Endothelial cell of umbilical vein (primary cell): ENCODE results near the gene CHGA. TPM values are rescaled to one million over a fixed set of nuclear protein-coding genes. Genes with fewer than 3 reads are reported as not detected.

Source experiments
- BruUV-seq: library from RNA; stranded (reverse); fragments of 400-500 nt; replicated peaks from 2 replicates; lab custom pipeline; 2021; lab: Mats Ljungman, UMichigan
- CTCF ChIA-PET: fragments of 300-600, 350-600 bp; sonication (Branson Sonifier 250); formaldehyde crosslinking; loops from one replicate; lab custom pipeline; 2021; ENCODE audit warnings: antibody characterized with exemption, inconsistent platforms; lab: Charles Lee
- POLR2A ChIA-PET: fragments of 300-600, 350-600 bp; sonication (Branson Sonifier 250); formaldehyde crosslinking; loops from one replicate; lab custom pipeline; 2021; ENCODE audit warnings: antibody characterized with exemption, inconsistent platforms; lab: Charles Lee
- DNase-seq: peaks from one replicate; pipeline ENCODE4 v3.0.0-alpha.2; 2011; ENCODE audit warnings: low read depth, low spot score
- FAIRE-seq: peaks from 2 replicates; lab custom pipeline; 2011; peaks lifted over from hg19 to GRCh38; lab: Jason Lieb, UNC
- H2AFZ ChIP-seq: 2 replicates; pipeline ENCODE4 v1.6.0; 2012; ENCODE audit warnings: low read depth, low read length, control low read depth, inconsistent platforms
- H3K27ac ChIP-seq: 2 replicates; pipeline ENCODE4 v1.5.1; 2011; ENCODE audit warnings: low read depth, mild to moderate bottlenecking, control low read depth, low read length, moderate library complexity; ENCODE audit not compliant: insufficient read depth
- H3K27me3 ChIP-seq, 2 experiments: 2 replicates each; pipeline versions ENCODE4 v1.6.0 to v1.6.1; 2011; ENCODE audit warnings: low read length in 2 of 2, mixed read lengths in 1 of 2; ENCODE audit not compliant: control insufficient read depth in 2 of 2, insufficient read depth in 2 of 2
- H3K36me3 ChIP-seq, 2 experiments: 2 replicates in 1 of 2; 3 replicates in 1 of 2; pipeline ENCODE4 v1.5.1; 2011; ENCODE audit warnings: low read length in 2 of 2, mild to moderate bottlenecking in 1 of 2, moderate library complexity in 1 of 2; ENCODE audit not compliant: control insufficient read depth in 2 of 2, insufficient read depth in 2 of 2; ENCODE audit errors: extremely low read depth in 1 of 2
- H3K4me1 ChIP-seq: 3 replicates; pipeline ENCODE4 v1.5.1; 2011; ENCODE audit warnings: mild to moderate bottlenecking, low read length; ENCODE audit not compliant: control insufficient read depth, insufficient read depth; ENCODE audit errors: extremely low read depth
- H3K4me2 ChIP-seq: 2 replicates; pipeline ENCODE4 v1.6.1; 2011; ENCODE audit warnings: low read length, control low read depth, mixed read lengths; ENCODE audit not compliant: insufficient read depth
- H3K4me3 ChIP-seq, 3 experiments: fragments of 200-600 bp in 1 of 3; sonication (generic), shearing (Covaris generic) in 1 of 3; replicated peaks in 1 of 3; 2 replicates each; pipeline ENCODE4 v1.5.1; 2011 to 2016; ENCODE audit warnings: control low read depth in 3 of 3, low read length in 3 of 3, mild to moderate bottlenecking in 2 of 3, inconsistent platforms in 1 of 3, low read depth in 1 of 3, moderate library complexity in 1 of 3; ENCODE audit not compliant: insufficient read depth in 1 of 3
- H3K79me2 ChIP-seq: 2 replicates; pipeline ENCODE4 v1.6.0; 2012; ENCODE audit warnings: low read length, inconsistent platforms; ENCODE audit not compliant: control insufficient read depth, insufficient read depth
- H3K9ac ChIP-seq: replicated peaks from 2 replicates; pipeline ENCODE3; 2011; ENCODE audit warnings: low read length, control low read depth; ENCODE audit not compliant: insufficient read depth; ENCODE audit errors: extremely low read depth
- H3K9me1 ChIP-seq: replicated peaks from 3 replicates; pipeline ENCODE4 v1.6.0; 2011; ENCODE audit warnings: mild to moderate bottlenecking, low read length; ENCODE audit not compliant: control insufficient read depth, insufficient read depth; ENCODE audit errors: extremely low read depth
- H3K9me3 ChIP-seq: replicated peaks from 2 replicates; pipeline ENCODE4 v1.5.1; 2012; ENCODE audit warnings: low read length, inconsistent platforms; ENCODE audit not compliant: control insufficient read depth, insufficient read depth
- H4K20me1 ChIP-seq: replicated peaks from 2 replicates; pipeline ENCODE3; 2011; ENCODE audit warnings: mild to moderate bottlenecking, low read length; ENCODE audit not compliant: control insufficient read depth, insufficient read depth; ENCODE audit errors: extremely low read depth
- EZH2 ChIP-seq: IDR thresholded peaks from 2 replicates; pipeline ENCODE4 v1.6.1; 2012; ENCODE audit warnings: borderline replicate concordance, low read depth, mild to moderate bottlenecking, moderate library complexity, low read length, inconsistent platforms; ENCODE audit not compliant: severe bottlenecking
- FOS ChIP-seq: IDR thresholded peaks from 2 replicates; pipeline ENCODE4 v1.6.1; 2011; ENCODE audit warnings: mild to moderate bottlenecking, low read length, moderate library complexity, borderline replicate concordance; ENCODE audit not compliant: insufficient read depth
- GATA2 ChIP-seq: IDR thresholded peaks from 2 replicates; pipeline ENCODE4 v1.7.0; 2011; ENCODE audit warnings: low read depth, mild to moderate bottlenecking, moderate library complexity, mixed read lengths, low read length; ENCODE audit not compliant: insufficient read length, insufficient read depth
- JUN ChIP-seq: IDR thresholded peaks from 2 replicates; pipeline ENCODE4 v1.6.1; 2011; ENCODE audit warnings: borderline replicate concordance, low read depth; ENCODE audit not compliant: insufficient read length, insufficient read depth
- MYC ChIP-seq: IDR thresholded peaks from one replicate; pipeline ENCODE4 v1.6.1; 2011; ENCODE audit warnings: mild to moderate bottlenecking, low read depth, low read length
- POLR2A ChIP-seq: IDR thresholded peaks from 2 replicates; pipeline ENCODE4 v1.6.1; 2012; ENCODE audit warnings: low read depth, mild to moderate bottlenecking, control low read depth, low read length
- POLR2AphosphoS5 ChIP-seq: IDR thresholded peaks from 2 replicates; pipeline ENCODE4 v1.6.1; 2012; ENCODE audit warnings: low read depth, mild to moderate bottlenecking, control low read depth, low read length, moderate library complexity; ENCODE audit not compliant: insufficient read depth
- dilution Hi-C: fragments of 300-500 bp; cut with MboI; formaldehyde crosslinking; loops from one replicate; pipeline ENCODE4 v1.15.0; 2019; ENCODE audit warnings: low sequenced_read_pairs; ENCODE audit not compliant: extremely low pct_ligation_motif_present
- intact Hi-C: fragments of 100-400 bp; cut with micrococcal nuclease; formaldehyde crosslinking; loops from one replicate; pipeline ENCODE4 v1.10.0; 2022
- polyA plus RNA-seq, 4 experiments: library from polyadenylated mRNA; depleted of rRNA in 3 of 4; stranded (reverse) in 3 of 4; unstranded in 1 of 4; fragments of >200 nt; gene quantifications; 2 replicates each; pipeline versions ENCODE4 v1.2.1 to v1.2.3, GENCODE V29; 2011 to 2012; ENCODE audit warnings: missing spikeins in 1 of 4
- total RNA-seq: library from RNA; stranded (reverse); gene quantifications from 2 replicates; pipeline ENCODE4 v1.2.3, GENCODE V29; 2021
- TF ChIP-seq, protein P1 (sequence below), 2 donors: IDR thresholded peaks; 1 replicate in 1 of 2; 2 replicates in 1 of 2; pipeline ENCODE4 v1.5.1; 2011; ENCODE audit warnings: low read length in 2 of 2, mild to moderate bottlenecking in 2 of 2, moderate library complexity in 2 of 2, control low read depth in 1 of 2, inconsistent platforms in 1 of 2, low read depth in 1 of 2; ENCODE audit not compliant: insufficient read depth in 1 of 2; ENCODE audit errors: extremely low read depth in 1 of 2
- TF ChIP-seq, protein P2 (sequence below): IDR thresholded peaks from 2 replicates; pipeline ENCODE4 v1.6.1; 2011; ENCODE audit not compliant: insufficient read depth, insufficient read length

CHGA gene
- total and polyA plus RNA-seq, 2 donors (not counting 3 experiments of a cell fraction or from before 2014, with no cell fraction given): not detected

GRCh38 chr14:92917041-92917940 lies 5.7 kb upstream of the CHGA start:
- FAIRE-seq (no peak), DNase-seq (no peak)
- no peaks in the 10 kb centered on the region for H3K9me3 ChIP-seq
- H3K9me1 ChIP-seq: no peaks in the 10 kb centered on the region
- no TSS peak for BruUV-seq
- H3K4me2 ChIP-seq: no peak overlapping the region
- POLR2A ChIA-PET: no interaction called here
- H3K27me3 ChIP-seq: peaks cover 2% of the 10 kb centered on the region in 2 experiments
- intact Hi-C loops: no loop called here
- CTCF ChIA-PET: no interaction called here
- H3K4me3 ChIP-seq: no peak overlapping the region
- H3K79me2 ChIP-seq: no peaks in the 10 kb centered on the region
- dilution Hi-C loops: no loop called here
- no peak overlapping the region for H2AFZ ChIP-seq
- no peaks in the 10 kb centered on the region for H4K20me1 ChIP-seq
- H3K4me1 ChIP-seq: no peaks in the 10 kb centered on the region
- no peak overlapping the region for H3K27ac ChIP-seq
- H3K36me3 ChIP-seq: no peaks in the 10 kb centered on the region
- TF ChIP-seq, protein P1, sequence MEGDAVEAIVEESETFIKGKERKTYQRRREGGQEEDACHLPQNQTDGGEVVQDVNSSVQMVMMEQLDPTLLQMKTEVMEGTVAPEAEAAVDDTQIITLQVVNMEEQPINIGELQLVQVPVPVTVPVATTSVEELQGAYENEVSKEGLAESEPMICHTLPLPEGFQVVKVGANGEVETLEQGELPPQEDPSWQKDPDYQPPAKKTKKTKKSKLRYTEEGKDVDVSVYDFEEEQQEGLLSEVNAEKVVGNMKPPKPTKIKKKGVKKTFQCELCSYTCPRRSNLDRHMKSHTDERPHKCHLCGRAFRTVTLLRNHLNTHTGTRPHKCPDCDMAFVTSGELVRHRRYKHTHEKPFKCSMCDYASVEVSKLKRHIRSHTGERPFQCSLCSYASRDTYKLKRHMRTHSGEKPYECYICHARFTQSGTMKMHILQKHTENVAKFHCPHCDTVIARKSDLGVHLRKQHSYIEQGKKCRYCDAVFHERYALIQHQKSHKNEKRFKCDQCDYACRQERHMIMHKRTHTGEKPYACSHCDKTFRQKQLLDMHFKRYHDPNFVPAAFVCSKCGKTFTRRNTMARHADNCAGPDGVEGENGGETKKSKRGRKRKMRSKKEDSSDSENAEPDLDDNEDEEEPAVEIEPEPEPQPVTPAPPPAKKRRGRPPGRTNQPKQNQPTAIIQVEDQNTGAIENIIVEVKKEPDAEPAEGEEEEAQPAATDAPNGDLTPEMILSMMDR (IDR thresholded peaks at IDR 0.05; ENCODE audit: extremely low read depth in 1 of 2, insufficient read depth in 1 of 2, low read depth in 1 of 2, low read length in 2 of 2): no peak
- H3K9ac ChIP-seq: no peak overlapping the region

- BruUV-seq: no TSS peak
- H4K20me1 ChIP-seq: no peaks in the 10 kb centered on the region
- no peaks in the 10 kb centered on the region for H3K36me3 ChIP-seq
- H2AFZ ChIP-seq: no peak overlapping the region
- H3K9me1 ChIP-seq: no peaks in the 10 kb centered on the region
- no peaks in the 10 kb centered on the region for H3K79me2 ChIP-seq
- H3K9ac ChIP-seq: no peak overlapping the region
- peaks cover 5 to 6% of the 10 kb centered on the region in 2 experiments for H3K27me3 ChIP-seq
- no peak overlapping the region for H3K27ac ChIP-seq
- H3K4me2 ChIP-seq: no peak overlapping the region
- no peak for TF ChIP-seq POLR2AphosphoS5
- TF ChIP-seq JUN: no peak
- TF ChIP-seq MYC: no peak
- TF ChIP-seq EZH2: no peak
- TF ChIP-seq, protein P2, sequence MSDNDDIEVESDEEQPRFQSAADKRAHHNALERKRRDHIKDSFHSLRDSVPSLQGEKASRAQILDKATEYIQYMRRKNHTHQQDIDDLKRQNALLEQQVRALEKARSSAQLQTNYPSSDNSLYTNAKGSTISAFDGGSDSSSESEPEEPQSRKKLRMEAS: no peak
- TF ChIP-seq, protein P1 (IDR thresholded peaks at IDR 0.05; ENCODE audit: extremely low read depth in 1 of 2, insufficient read depth in 1 of 2, low read depth in 1 of 2, low read length in 2 of 2): no peak
- no peak for TF ChIP-seq POLR2A
- no peak for TF ChIP-seq FOS
- no peak for TF ChIP-seq GATA2
- dilution Hi-C loops (no loop called here), intact Hi-C loops (no loop called here)
- H3K4me1 ChIP-seq: no peaks in the 10 kb centered on the region
- no peaks in the 10 kb centered on the region for H3K9me3 ChIP-seq
- POLR2A ChIA-PET: no interaction called here
- DNase-seq (no peak), FAIRE-seq (no peak)
- H3K4me3 ChIP-seq: no peak overlapping the region
- CTCF ChIA-PET: no interaction called here
These were observed 5.0 kb upstream of the CHGA start for GRCh38 chr14:92917956-92918355.
